Stomach (tissue), 4 donors: ENCODE measurements around the gene TMEM271.

Experiments
- CTCF ChIP-seq, 7 experiments: fragments of 450-650 bp in 4 of 7; fragments of 200-600 bp in 3 of 7; sonication (generic) in 3 of 7; IDR thresholded peaks; one replicate each; pipeline ENCODE4 v1.5.1; 2016 to 2019; ENCODE audit warnings: antibody characterized with exemption in 7 of 7, control low read depth in 2 of 7, mild to moderate bottlenecking in 1 of 7
- EP300 ChIP-seq: sonication (generic); formaldehyde crosslinking; IDR thresholded peaks from one replicate; pipeline ENCODE4 v1.6.1; 2017; ENCODE audit warnings: antibody characterized with exemption
- POLR2A ChIP-seq, 4 donors: fragments of 450-650 bp; IDR thresholded peaks; one replicate each; pipeline ENCODE4 v1.6.1; 2016; ENCODE audit warnings: antibody characterized with exemption in 4 of 4, control low read depth in 2 of 4, mild to moderate bottlenecking in 1 of 4, moderate library complexity in 1 of 4
- POLR2AphosphoS5 ChIP-seq, 3 donors: sonication (generic); formaldehyde crosslinking; IDR thresholded peaks; one replicate each; pipeline ENCODE4 v1.6.1; 2016; ENCODE audit warnings: antibody characterized with exemption in 3 of 3

- TF ChIP-seq CTCF (IDR thresholded peaks at IDR 0.05) = peak in 4 of 7 experiments; percentile 10 to 50 (median 19)
- no peak for TF ChIP-seq POLR2AphosphoS5 (IDR thresholded peaks at IDR 0.05)
- no peak for TF ChIP-seq POLR2A (IDR thresholded peaks at IDR 0.05)
- TF ChIP-seq EP300 = no peak
Measured at GRCh38 chr4:602559-602942, 26.5 kb upstream of the TMEM271 start.
